Neural cell (in vitro differentiated cells): ENCODE measurements around the gene DMAP1. TPM values are rescaled to one million over a fixed set of nuclear protein-coding genes. Genes with fewer than 3 reads are reported as not detected.

Experiments
- H2AFZ ChIP-seq: fragments of 200-600, 300-800 bp; sonication (generic), shearing (Covaris generic); 2 replicates; pipeline ENCODE4 v1.6.0; 2014; ENCODE audit warnings: low read depth, mild to moderate bottlenecking, antibody characterized with exemption, low read length, moderate library complexity
- H3F3A ChIP-seq: fragments of 200-600 bp; shearing (Covaris generic); 2 replicates; pipeline ENCODE4 v1.6.1; 2016; ENCODE audit warnings: mild to moderate bottlenecking, moderate library complexity, mixed read lengths, antibody characterized with exemption, low read length; ENCODE audit not compliant: insufficient read depth, poor library complexity, severe bottlenecking
- H3K27ac ChIP-seq: fragments of 200-600, 300-800 bp; sonication (generic), shearing (Covaris generic); 2 replicates; pipeline ENCODE4 v1.5.1; 2014; ENCODE audit warnings: mild to moderate bottlenecking, low read length, moderate library complexity
- H3K27me3 ChIP-seq: fragments of 300-800, 200-600 bp; sonication (generic), shearing (Covaris generic); 2 replicates; pipeline ENCODE4 v1.6.0; 2014; ENCODE audit warnings: mild to moderate bottlenecking, low read depth, low read length, moderate library complexity; ENCODE audit not compliant: insufficient read depth
- H3K36me3 ChIP-seq: fragments of 300-800, 200-600 bp; sonication (generic), shearing (Covaris generic); 2 replicates; pipeline ENCODE4 v1.5.1; 2014; ENCODE audit warnings: mild to moderate bottlenecking, antibody characterized with exemption, low read length, moderate library complexity; ENCODE audit not compliant: insufficient read depth
- H3K4me2 ChIP-seq: fragments of 300-800, 200-600 bp; sonication (generic), shearing (Covaris generic); 2 replicates; pipeline ENCODE4 v1.6.0; 2014; ENCODE audit warnings: mild to moderate bottlenecking, low read length
- H3K4me3 ChIP-seq: fragments of 300-800, 200-600 bp; sonication (generic), shearing (Covaris generic); 2 replicates; pipeline ENCODE4 v1.5.1; 2014; ENCODE audit warnings: mild to moderate bottlenecking, low read length, moderate library complexity
- H3K79me2 ChIP-seq: fragments of 200-600 bp; shearing (Covaris generic); replicated peaks from 2 replicates; pipeline ENCODE4 v1.6.0; 2014; ENCODE audit warnings: mild to moderate bottlenecking, low read length, moderate library complexity; ENCODE audit not compliant: insufficient read depth
- H3K9ac ChIP-seq: fragments of 300-800, 200-600 bp; sonication (generic), shearing (Covaris generic); 2 replicates; pipeline ENCODE4 v1.6.1; 2016; ENCODE audit warnings: mild to moderate bottlenecking, low read length, mixed read lengths
- H3K9me2 ChIP-seq: fragments of 200-600 bp; shearing (Covaris generic); 2 replicates; pipeline ENCODE4 v1.6.1; 2016; ENCODE audit warnings: mild to moderate bottlenecking, low read length, mixed read lengths; ENCODE audit not compliant: insufficient read depth
- H3K9me3 ChIP-seq: fragments of 200-600, 300-800 bp; sonication (generic), shearing (Covaris generic); 2 replicates; pipeline ENCODE4 v1.6.1; 2016; ENCODE audit warnings: mild to moderate bottlenecking, mixed run types, low read length, moderate library complexity, mixed read lengths
- H4K20me1 ChIP-seq: fragments of 200-600 bp; shearing (Covaris generic); 2 replicates; pipeline ENCODE4 v1.6.1; 2016; ENCODE audit warnings: mild to moderate bottlenecking, mixed run types; ENCODE audit not compliant: insufficient read depth
- CTCF ChIP-seq: fragments of 450-650 bp; IDR thresholded peaks from 2 replicates; pipeline ENCODE4 v1.5.1; 2014; ENCODE audit warnings: antibody characterized with exemption, mild to moderate bottlenecking, moderate library complexity; ENCODE audit not compliant: poor library complexity, severe bottlenecking
- EP300 ChIP-seq: fragments of 450-650 bp; conservative IDR thresholded peaks from 2 replicates; pipeline ENCODE4 v1.6.1; 2014; ENCODE audit warnings: antibody characterized with exemption, mild to moderate bottlenecking, moderate library complexity; ENCODE audit not compliant: poor library complexity, severe bottlenecking
- MXI1 ChIP-seq: fragments of 450-650 bp; conservative IDR thresholded peaks from 2 replicates; pipeline ENCODE4 v1.6.1; 2014; ENCODE audit warnings: antibody characterized with exemption, mild to moderate bottlenecking; ENCODE audit not compliant: poor library complexity, severe bottlenecking
- POLR2AphosphoS5 ChIP-seq: IDR thresholded peaks from 2 replicates; pipeline ENCODE4 v1.6.1; 2012
- RAD21 ChIP-seq: fragments of 450-650 bp; conservative IDR thresholded peaks from 2 replicates; pipeline ENCODE4 v1.6.1; 2014; ENCODE audit warnings: antibody characterized with exemption, mild to moderate bottlenecking, moderate library complexity
- TAF1 ChIP-seq: IDR thresholded peaks from 2 replicates; pipeline ENCODE4 v1.6.1; 2012; ENCODE audit warnings: low read depth
- polyA plus RNA-seq: library from polyadenylated mRNA; depleted of rRNA; stranded (reverse); fragments of >200 nt; gene quantifications from 2 replicates; pipeline ENCODE4 v1.2.3, GENCODE V29; 2014

DMAP1 gene
- polyA plus RNA-seq, 1 donor from 2014 or later, result 55.6 TPM

DNA sequence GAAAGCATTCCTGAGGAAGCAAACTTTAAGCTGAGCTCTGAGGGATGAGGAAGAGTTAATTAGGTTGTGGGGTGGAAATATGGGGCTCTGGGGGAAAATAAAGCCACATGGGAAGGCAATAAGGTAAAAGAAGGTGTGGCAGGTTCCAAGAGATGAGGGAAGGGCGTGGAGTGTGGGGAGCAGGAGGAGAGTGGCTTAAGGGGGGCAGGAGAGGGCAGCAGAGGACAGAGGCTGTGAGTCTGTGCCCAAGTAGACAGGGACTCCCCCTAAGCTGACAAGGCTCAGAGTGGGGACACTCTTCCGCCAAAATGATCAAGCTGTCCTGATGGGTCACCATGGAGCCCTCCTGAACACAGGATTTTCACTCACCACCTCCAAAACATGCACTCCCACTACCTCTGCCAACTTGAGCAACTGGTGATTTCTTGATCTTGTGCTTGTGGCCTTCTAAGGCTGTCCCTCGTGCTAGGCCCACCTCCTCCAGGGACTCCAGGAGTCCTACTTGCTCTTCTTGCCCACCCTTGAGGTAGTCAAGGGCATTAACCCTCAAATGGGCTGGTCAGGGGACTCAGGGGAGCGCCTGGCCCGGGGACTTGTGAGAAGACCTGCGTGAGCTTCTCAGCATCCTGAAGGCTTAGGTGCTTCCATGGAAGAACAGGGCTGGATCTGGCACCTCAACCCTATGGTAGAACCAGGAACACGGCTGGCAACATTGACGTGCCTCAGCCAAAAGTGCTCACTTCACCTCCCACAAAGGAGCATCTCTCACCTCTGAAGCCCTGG, 23.4 kb downstream of the DMAP1 start:
- no peak for TF ChIP-seq CTCF
- TF ChIP-seq EP300, result no peak
- TF ChIP-seq MXI1, result no peak
- no peak for TF ChIP-seq RAD21
- no peak for TF ChIP-seq POLR2AphosphoS5
- TF ChIP-seq TAF1, result no peak
- no peak overlapping the region for H3K27ac ChIP-seq

DNA sequence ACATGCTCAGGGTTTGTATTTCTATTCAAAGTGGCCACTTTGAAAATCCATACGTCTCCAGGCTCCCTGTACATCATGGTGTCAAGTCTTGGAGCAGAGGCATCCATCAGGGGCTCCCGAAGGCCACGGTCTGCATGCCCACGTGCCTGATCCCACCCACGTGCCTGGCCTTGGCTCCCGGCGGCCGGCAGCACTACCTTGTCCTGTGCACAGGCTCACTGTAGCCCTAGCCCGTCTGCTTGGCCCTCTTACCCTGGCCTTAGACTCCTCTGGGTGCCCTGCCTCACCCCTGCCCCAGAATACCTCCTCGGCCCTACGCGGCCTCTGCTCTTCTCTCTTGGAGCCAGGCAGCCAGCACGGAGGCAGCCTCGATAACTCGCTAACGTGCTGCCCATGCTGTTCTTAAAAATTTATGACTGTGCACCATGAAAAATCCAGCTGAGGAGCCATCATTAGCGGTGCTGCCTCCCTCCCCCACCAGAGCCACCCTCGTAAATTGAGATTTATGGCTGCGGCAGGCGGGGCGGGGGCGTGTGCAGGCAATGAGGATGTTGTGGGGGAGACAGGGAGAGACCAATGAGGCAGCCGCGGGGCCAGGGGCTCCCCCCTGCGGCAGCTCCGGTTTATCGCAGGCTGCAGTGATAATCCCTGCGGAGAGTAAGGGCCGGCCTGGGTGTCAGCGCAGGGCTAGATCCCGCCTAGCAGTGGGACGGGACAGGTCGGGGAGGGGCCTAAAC, 24.6 kb downstream of the DMAP1 start:
- Histone ChIP-seq H2AFZ (no peak overlapping the region), H3K4me2 (no peak overlapping the region), H3K27ac (no peak overlapping the region)

More for the DNA sequence above, 23.4 kb downstream of the DMAP1 start:
- no peak overlapping the region for H3K4me2 ChIP-seq
- no peaks in the 10 kb centered on the region for H3F3A ChIP-seq
- H2AFZ ChIP-seq, result no peak overlapping the region
- H3K79me2 ChIP-seq, result no peaks in the 10 kb centered on the region
- no peaks in the 10 kb centered on the region for H3K9me2 ChIP-seq
- H3K9me3 ChIP-seq, result no peaks in the 10 kb centered on the region
- H3K27me3 ChIP-seq, result no peaks in the 10 kb centered on the region
- peaks cover 5% of the 10 kb centered on the region for H3K36me3 ChIP-seq
- H3K9ac ChIP-seq, result no peak overlapping the region
- no peak overlapping the region for H3K4me3 ChIP-seq
- H4K20me1 ChIP-seq, result no peaks in the 10 kb centered on the region

More for the DNA sequence above, 24.6 kb downstream of the DMAP1 start:
- no peaks in the 10 kb centered on the region for H4K20me1 ChIP-seq
- no peaks in the 10 kb centered on the region for H3K27me3 ChIP-seq
- no peak overlapping the region for H3K4me3 ChIP-seq
- H3K9ac ChIP-seq, result no peak overlapping the region
- no peaks in the 10 kb centered on the region for H3K9me2 ChIP-seq
- no peaks in the 10 kb centered on the region for H3K36me3 ChIP-seq
- H3K79me2 ChIP-seq, result no peaks in the 10 kb centered on the region
- H3F3A ChIP-seq, result peaks cover 3% of the 10 kb centered on the region
- TF ChIP-seq CTCF (peak; percentile 40), RAD21 (no peak)
- no peaks in the 10 kb centered on the region for H3K9me3 ChIP-seq
